T-helper 1 cell (primary cell): ENCODE data around the gene GRM7.

Experiments used
- DNase-seq, 5 donors: peaks; one replicate each; pipeline ENCODE4 v3.0.0-alpha.2; 2012 to 2020

GRM7 gene

DNA sequence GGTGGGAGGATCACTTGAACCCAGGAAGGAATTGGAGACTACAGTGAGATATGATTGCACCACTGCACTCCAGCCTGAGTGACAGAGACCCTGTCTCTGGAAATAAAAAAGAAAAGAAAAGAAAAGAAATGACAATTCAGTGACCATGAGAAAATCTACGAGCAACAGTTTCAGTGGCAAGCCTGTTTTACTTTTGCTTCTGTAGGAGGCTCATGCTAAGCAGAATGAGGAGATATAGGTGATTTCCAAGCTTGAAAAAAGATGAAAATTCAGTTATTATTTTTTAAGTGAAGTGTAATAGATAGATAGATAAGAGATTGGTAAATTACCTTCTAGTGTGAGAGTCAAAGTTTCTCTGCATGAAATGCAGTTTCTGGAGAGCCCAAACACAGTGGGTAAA lies 651.1 kb downstream of the GRM7 start:
- DNase-seq, result no peak

DNA sequence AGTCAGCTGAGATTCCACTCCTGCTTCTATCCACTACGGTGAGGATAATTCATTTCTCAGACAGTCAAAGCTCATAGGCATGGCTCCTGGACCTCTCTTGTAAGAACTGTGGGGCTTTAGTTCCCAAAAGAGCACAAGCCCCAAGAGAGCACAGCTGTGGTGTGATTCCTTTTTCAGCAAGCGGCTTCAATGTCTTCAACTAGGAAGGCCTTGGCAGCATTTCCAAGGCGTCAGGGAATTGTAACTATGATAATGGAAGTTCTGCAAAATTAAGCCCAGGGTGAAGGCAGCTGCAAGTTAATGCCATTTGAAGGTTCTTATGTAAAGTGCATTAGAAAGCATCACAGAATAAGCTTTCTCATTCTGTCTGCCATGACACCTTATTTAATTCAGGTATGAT lies 657.1 kb downstream of the GRM7 start:
- no peak for DNase-seq

DNA sequence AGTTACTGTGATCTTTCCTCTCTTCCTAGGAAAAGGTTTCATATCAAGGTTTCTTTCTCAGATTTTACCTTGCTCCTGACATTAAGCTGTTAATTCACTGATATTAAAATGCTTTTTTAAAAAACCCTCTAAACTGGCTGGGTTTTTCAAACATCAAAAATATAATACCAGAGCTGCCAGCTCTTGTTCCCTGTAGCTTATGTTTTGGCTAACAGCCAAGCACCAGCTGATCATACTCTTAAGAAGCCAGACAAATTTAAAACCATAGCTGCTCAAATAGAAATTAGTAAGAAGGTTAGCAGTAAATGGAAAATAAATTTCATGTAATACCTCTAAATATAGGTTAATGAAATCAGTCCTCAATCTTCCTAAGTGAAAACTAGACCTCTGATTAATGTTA lies 657.5 kb downstream of the GRM7 start:
- DNase-seq, result no peak

DNA sequence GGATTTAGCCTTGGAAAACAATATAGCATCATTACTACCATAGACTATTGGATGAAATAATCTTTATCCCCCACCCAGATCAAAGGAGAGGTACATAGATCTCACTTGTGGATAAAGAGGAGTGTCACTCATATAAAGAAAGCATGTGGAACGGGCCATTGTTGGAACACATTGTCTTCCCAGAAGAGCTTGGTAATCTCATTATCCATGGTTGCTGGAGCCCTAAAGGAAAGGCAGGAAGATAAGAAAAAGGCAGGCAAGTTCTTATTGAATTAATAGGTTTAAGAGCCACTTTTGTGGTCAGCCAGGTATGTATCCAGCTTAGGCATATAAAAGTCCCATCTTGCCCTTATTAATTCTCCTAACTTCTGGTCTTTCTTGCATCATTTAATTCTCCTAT lies 659.1 kb downstream of the GRM7 start:
- no peak for DNase-seq

DNA sequence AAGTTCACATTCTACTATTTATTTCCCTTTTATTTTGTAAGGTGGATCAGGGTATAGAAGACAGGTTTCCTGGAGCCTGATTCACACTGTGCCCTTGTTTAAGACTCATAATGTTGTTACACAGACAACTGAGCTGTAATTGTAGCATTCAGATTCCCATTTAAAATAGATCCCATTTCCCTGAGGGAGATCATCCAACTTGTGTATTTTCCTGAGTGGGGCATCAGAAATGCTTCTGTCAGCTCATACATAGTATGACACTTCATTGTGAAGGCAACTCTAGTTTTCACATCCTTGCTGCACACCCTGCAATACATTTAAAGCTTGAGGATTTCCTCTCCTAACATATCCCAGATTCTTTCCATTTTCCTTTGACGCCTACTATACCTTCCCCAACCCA lies 659.7 kb downstream of the GRM7 start:
- DNase-seq, result no peak

DNA sequence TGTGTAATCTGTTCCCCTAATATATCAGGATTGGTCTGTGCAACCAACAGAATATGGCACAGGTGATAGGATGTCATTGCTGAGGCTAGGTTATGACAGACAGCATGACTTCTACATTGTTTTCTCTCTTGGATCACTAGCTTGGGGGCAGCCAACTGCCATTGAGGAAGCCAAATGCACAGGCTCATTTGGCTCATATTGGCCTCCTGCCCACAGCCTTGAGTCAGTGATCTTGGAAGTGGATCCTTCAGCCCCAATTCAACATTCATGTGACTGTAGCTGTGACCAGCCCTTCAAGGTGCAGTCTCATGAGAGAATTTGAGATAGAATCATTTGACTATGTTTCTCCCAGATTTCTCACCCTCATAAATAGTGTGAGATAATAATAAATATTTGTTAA lies 675.6 kb downstream of the GRM7 start:
- no peak for DNase-seq

DNA sequence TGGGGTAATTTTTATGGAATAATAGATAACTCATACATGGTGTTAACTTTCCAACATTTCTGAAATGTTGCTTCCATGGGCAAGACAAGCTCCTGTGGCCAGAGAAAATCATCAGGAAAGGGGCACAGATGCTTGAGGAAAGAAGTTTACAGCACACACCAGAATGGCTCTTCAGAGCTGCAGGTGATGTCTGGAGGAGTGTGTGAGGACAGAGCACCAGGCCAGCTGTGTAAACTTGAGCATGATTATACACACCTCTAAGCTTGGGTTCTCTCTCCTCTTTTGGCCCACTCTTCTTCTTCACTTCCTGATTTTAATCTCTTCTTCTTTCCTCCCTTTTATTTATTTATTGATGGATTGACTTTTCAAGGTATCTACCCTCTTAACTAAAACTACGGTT lies 676.0 kb downstream of the GRM7 start:
- DNase-seq, result no peak

DNA sequence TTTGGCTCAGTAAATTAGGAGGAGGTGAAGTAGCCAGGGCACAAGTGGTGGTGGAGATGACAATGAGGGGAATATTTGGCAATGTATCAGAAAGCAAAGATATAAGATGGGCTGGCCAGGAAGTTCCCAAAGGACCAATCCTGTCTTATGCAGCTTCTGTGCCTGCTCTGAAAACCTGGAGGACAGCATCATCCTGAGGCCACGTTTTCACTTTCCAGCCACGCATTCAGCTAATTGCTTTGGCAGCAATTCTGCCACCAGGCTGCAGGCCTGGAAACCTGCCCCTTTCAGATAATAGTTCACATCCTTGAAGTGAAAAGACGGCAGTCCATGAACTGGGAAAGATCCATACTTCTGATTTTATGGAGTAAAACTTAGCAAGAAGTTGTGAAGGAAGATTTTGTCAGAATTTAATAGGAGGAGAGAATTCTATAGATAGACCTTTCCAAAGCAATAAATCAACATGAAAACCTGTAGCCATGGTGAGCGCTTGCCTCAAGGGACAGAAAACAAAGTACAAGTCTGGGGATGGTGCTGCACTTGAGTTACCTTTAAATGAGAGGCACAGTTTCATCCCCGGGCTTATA lies 682.5 kb downstream of the GRM7 start:
- DNase-seq, result no peak

DNA sequence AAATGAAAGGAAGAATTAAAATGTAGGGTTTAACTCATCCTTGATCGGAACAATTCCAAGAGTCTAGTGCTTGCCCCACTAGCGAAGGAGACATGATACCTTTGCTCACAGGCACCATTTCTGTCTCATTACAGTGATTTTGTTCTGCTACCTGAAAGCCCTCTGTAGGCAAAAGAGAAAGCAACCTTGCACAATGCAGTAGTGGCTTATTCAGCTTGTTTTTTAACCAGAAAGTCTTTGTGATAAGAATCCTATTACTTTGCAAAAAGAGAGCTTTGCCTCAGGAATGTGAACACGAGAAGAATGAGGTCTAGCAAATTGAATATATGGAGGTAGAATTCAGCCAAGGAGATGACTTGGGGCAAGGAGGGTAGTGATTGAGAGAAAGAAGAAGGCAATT lies 684.4 kb downstream of the GRM7 start:
- no peak for DNase-seq

DNA sequence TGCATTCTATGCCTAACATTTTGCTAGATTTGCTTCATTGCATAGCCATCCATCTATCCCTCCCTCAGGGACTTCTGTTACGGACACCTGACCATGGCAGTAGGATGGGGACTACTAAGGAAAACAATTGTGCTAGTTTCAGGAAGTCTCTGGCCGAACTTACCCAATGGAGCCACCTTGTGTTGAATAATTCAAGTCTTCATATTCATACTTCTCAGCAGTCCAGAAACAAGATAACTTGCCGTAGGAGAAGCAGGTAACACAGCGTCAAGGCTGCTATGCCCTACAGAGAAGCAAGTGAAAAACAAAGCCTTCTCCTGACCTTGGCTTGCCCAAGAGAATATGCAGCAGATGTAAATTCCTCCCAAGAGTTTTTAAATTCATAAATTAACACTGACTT lies 685.3 kb downstream of the GRM7 start:
- DNase-seq, result no peak

DNA sequence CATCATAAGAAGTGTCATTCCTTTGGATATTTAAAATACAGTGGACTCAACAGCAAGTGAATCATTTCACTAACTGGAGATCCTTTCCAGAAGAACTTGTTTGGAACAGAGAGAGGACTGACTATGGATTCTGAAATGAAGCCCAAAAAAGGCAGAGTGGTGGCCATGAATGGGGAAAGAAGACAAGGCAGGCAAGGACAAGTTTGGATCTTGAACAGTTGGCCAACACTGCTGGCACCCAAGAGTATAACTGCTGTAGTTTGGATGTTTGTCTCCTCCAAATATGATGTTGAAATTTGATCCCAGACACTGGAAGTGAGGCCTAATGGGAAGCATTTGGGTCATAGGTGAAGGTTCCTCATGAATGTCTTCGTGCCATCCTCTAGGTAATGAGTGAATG lies 686.9 kb downstream of the GRM7 start:
- DNase-seq, result no peak

DNA sequence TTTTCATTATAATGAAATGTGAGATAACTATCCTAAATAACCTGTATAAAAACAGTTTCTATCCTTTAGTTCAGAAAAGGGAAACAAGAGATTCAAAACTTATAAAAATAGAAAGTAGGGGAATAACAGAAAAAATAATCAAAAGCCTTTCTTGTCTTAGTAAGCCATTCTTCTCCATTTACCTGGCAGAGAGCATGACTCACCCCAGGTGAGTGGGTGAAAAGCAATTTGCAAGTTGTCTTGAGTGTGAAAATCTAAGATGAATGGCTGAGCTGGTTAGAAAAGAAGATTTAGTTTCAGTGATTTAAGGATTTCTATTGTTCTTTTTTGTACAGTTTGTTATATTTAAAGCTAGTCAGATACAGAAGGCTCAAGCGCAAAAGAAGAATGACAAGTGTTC lies 702.0 kb downstream of the GRM7 start:
- no peak for DNase-seq

DNA sequence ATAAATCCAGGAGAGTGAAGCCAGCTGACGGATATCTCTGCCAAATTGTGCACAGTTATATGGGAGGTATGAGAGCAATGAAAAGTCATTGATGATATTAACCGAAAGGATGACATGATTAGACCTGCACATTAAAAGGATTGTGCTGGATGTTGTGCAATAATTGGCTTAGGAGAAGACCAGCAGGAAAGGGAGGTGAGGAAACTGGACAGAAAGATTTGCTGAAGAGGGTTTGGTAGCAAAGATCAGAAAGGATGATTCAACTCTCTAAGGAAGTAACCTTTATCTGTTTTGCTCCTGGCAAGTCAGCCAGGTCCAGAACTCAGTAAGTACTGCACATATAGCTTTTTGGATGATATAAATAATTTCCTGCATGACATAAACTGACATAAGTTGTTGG lies 704.7 kb downstream of the GRM7 start:
- DNase-seq, result no peak

DNA sequence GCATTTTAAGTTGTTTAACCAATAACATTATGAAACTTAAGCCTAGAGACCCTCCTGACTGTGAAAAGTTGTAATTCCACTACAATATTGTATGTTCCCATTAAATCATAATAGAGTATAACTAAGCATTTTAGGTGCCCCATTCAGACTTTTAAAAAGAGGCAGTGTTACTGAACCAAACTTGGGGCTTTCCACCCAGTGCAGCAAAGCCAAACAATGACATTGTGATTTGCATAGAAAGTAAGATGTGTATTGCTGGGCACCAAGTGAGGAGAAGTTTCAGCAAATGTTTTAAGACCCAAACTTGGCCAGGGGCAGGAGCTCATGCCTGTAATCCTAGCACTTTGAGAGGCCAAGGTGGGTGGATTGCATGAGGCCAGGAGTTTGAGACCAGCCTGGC lies 706.2 kb downstream of the GRM7 start:
- no peak for DNase-seq

DNA sequence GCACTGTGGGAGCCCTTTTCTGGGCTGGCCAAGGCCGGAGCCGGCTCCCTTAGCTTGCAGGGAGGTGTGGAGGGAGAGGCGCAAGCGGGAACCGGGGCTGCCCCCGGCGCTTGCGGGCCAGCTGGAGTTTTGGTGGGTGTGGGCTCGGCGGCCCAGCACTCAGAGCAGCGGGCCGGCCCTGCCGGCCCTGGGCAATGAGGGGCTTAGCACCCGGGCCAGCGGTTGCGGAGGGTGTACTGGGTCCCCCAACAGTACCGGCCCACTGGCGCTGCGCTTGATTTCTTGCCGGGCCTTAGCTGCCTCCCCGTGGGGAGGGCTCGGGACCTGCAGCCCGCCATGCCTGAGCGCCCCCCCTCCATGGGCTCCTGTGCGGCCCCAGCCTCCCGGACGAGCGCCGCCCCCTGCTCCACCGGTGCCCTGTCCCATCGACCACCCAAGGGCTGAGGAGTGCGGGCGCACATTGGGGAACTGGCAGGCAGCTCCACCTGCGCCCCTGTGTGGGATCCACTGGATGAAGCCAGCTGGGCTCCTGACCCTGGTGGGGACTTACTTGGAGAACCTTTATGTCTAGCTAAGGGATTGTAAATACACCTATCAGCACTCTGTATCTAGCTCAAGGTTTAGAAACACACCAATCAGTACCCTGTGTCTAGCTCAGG lies 707.7 kb downstream of the GRM7 start:
- no peak for DNase-seq

DNA sequence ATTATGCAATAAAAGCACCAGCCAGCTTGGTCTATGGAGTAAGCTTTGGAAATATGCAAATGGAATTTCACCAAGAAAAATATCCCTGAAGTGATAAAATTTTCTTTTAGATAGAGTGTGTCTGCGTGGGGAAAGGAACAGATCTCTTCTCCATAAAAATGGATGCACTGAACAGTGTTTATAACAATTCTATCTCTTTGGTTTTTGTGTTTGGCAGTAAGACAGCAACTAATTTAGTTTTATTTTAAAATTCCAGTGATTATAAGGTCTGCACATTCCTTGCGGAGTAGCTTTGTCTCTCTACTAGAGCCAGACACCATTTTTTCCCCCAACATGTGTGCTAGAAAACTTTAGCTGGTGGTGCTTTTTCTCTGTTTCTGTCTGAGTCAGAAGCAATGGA lies 712.4 kb downstream of the GRM7 start:
- DNase-seq, result no peak

DNA sequence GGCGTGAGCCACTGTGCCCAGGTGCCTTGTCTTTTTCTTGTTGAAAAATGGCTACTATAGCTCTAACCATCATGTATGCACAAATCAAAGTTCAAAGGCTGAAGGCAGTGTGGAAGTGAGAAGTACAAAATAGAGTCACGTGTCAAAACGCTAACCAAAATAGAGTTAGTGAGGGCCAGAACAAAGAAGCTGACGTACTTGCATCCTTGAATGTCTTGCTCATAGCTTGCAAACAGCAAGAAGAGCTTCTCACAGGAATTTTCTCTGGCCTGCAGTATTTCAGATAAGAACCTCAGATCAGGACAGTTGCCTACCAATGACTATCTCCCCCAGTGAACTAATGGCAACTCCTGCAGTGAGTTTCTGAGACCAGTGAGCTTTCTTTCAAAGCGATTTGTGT lies 713.5 kb downstream of the GRM7 start:
- DNase-seq, result no peak

DNA sequence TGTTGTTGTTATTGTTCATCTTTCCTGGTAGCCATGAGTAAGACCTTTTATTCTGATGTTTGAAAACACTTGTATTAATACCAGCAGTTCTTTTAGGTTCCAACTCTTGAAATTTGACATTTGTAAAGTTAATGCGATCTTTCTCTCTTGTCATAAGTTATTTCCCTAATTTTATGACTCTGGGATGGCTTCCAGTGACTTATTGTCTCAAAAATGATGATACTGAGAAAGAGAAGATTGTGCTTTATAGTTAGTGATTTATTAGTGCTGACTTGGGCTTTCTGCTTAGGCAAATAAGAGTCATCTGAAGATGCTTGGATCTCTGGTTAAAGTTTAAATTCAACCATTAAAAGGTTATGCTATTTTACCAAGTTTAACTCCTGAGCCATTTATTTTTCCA lies 715.2 kb downstream of the GRM7 start:
- DNase-seq, result no peak

DNA sequence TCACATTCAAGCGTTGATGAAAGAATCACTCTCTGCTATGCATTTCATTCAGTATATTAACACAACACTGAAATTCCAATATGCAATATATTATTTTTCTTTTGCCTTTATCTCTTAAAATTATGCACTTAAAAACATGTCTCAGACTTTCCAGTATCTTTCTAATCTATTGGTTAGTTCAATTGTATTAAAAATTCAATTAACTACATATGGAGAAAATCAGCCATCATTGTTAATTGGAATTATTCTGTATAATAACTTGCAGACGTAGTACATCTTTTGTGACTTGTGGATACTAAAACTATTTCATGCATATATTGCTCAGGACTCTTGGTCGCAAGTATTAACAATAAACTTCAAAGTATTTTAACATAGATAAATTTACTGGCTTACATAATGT lies 715.6 kb downstream of the GRM7 start:
- no peak for DNase-seq

DNA sequence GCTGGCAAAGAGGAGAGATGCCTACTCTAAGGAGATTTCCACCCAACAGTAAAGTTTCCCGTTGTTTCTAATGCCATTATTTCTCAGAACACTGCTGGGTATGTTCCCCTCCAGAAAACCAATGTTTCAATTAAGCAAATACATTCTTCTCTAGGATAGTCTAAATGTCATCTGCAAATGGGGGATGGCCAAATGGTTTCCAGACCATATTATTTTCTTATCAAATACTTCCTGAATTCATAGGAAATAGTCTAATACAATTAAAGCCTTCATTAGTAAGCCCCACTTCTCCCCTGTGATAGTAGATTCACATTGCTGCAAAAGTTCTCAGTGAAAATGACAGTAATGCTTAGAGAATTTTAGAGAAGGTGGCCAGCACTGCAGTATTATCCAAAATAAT lies 716.6 kb downstream of the GRM7 start:
- no peak for DNase-seq

DNA sequence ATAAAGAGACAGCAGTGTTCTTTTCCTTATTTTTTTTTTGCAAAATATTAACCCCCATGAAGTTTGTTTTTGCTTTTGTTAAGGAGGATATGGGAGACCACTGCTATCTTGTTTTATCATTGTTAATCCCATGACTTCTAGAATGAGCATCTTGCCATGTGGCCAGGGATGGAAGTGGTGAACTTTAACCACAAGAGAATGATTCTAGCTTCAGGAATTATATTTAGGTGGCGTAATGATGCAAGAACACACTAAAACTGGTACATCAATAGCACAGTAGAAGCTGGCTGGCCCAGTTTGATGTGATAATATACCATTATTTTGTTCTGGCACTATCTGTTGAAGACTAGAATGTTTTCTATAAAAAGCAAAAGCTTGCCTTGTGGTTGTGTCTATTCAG lies 720.9 kb downstream of the GRM7 start:
- no peak for DNase-seq

DNA sequence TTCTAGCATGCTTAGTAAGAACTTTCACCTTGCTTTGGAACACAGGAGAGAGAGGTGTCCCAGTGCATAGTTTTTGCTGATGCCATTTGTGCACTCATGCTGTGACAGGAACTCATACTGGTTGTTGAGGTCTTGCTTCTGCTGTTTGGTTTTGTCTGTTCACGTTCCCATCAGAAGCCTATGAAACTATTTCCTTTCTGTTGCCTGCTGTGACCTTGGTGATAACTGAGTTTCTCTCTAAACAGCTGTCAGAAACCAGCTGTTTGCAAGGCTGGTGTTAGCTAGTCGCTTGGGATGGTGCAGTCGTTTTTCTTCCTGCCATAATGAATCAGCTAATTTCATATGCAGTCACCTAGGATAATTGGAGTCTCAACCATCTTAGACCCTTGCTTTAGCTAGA lies 724.1 kb downstream of the GRM7 start:
- no peak for DNase-seq

DNA sequence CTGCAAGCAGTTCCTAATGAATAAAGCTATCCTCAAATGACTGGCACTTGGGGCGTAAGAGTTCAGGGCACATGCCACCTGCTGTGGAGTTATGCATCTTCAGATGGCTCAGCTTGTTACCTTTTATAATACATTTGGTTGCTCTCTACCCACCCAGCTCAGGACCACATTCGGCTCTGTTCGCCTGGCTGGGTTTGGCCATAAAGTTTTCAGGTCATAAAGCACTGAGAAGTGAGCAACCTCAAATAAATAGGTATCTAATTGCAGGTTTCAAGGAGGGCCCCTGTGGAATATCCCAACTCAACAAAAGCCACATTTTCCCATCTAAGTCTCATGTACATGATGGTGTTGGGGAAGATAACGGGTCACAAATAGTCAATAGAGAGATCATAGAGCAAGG lies 727.3 kb downstream of the GRM7 start:
- DNase-seq, result no peak

DNA sequence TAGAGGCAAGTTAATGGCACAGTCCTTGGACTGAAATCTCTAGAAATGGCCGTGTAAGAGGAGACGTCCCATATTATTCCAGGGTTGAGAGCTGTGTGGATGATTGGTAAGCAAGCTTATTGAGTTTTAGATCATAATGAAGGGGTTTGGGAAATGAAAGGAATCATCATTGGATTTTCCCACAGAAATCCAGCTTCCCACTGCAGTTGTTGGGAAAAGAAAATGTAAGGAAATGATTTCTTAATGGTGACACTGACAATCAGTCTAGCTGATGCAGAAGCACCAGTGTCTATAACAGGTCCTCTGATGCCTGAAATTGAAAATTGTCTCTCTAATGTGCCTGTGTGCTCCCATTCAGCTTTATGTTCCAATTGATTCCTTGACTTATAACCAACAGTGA lies 728.6 kb downstream of the GRM7 start:
- DNase-seq, result no peak

DNA sequence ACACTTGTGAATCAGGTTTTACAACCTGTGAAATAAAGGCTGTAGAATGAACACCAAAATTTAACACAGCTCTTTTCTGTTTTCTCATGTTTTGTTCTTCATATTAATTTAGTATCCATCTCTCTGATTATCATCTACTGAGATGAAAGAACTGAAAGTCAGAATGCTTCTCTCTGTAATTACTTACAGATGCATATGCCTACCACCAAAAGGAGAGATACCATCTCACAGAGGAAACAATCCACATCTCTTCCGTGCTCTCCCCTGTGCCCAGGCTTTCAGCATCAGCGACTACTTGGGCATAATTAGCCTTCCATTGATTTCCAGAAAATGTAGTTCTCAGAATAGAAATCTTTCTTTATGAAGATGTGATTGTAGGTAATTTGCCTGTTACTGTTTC lies 741.4 kb downstream of the GRM7 start:
- no peak for DNase-seq
